ENCODE results near the gene BPIFA1. TPM values are rescaled to one million over a fixed set of nuclear protein-coding genes. Genes with fewer than 3 reads are reported as not detected.
A peak's percentile ranks its signal among the peaks of the same experiment; 100 is the strongest.

Gene BPIFA1
- total RNA-seq, 1 donor from 2014 or later, result not detected

- Histone ChIP-seq H3K27me3 (no peaks in the 10 kb centered on the region), H3K4me3 (no peak overlapping the region), H3K36me3 (no peaks in the 10 kb centered on the region), H3K27ac (no peak overlapping the region), H3K9me3 (no peaks in the 10 kb centered on the region), H3K4me1 (no peaks in the 10 kb centered on the region)
- no peak for DNase-seq (ENCODE audit: extremely low spot score in 2 of 2)
- TF ChIP-seq CTCF (IDR thresholded peaks at IDR 0.05), result no peak
- TF ChIP-seq POLR2AphosphoS5 (IDR thresholded peaks at IDR 0.05; ENCODE audit: insufficient read depth in 1 of 2, low read depth in 1 of 2), result no peak
- no peak for TF ChIP-seq POLR2A (IDR thresholded peaks at IDR 0.05)
- intact Hi-C loops (cut with DNase I), result no loop called here
Measured at GRCh38 chr20:33267701-33268100, 31.9 kb downstream of the BPIFA1 start.

- no peak overlapping the region for H3K27ac ChIP-seq
- TF ChIP-seq POLR2AphosphoS5 (IDR thresholded peaks at IDR 0.05; ENCODE audit: insufficient read depth in 1 of 2, low read depth in 1 of 2) (no peak), POLR2A (IDR thresholded peaks at IDR 0.05) (no peak), CTCF (IDR thresholded peaks at IDR 0.05) (no peak)
- no peaks in the 10 kb centered on the region for H3K36me3 ChIP-seq
- H3K4me3 ChIP-seq, result no peak overlapping the region
- DNase-seq (ENCODE audit: extremely low spot score in 2 of 2), result no peak
- H3K9me3 ChIP-seq, result no peaks in the 10 kb centered on the region
- intact Hi-C loops (cut with DNase I), result no loop called here
- H3K4me1 ChIP-seq, result no peaks in the 10 kb centered on the region
- H3K27me3 ChIP-seq, result no peaks in the 10 kb centered on the region
Measured at GRCh38 chr20:33272155-33272873, 36.5 kb downstream of the BPIFA1 start.

- H3K9me3 ChIP-seq, result no peaks in the 10 kb centered on the region
- no peak for TF ChIP-seq CTCF (IDR thresholded peaks at IDR 0.05)
- TF ChIP-seq POLR2A (IDR thresholded peaks at IDR 0.05), result no peak
- no peak for TF ChIP-seq POLR2AphosphoS5 (IDR thresholded peaks at IDR 0.05; ENCODE audit: insufficient read depth in 1 of 2, low read depth in 1 of 2)
- intact Hi-C loops (cut with DNase I), result no loop called here
Measured at GRCh38 chr20:33273117-33273851, 37.5 kb downstream of the BPIFA1 start.

GRCh38 chr20:33275215-33275614 lies 39.4 kb downstream of the BPIFA1 start:
- no peak overlapping the region for H3K27ac ChIP-seq

More at GRCh38 chr20:33273117-33273851, 37.5 kb downstream of the BPIFA1 start:
- H3K27ac ChIP-seq, result no peak overlapping the region
- no peaks in the 10 kb centered on the region for H3K36me3 ChIP-seq
- no peak for DNase-seq (ENCODE audit: extremely low spot score in 2 of 2)
- H3K27me3 ChIP-seq, result no peaks in the 10 kb centered on the region
- H3K4me1 ChIP-seq, result no peaks in the 10 kb centered on the region
- no peak overlapping the region for H3K4me3 ChIP-seq

More at GRCh38 chr20:33275215-33275614, 39.4 kb downstream of the BPIFA1 start:
- H3K9me3 ChIP-seq, result no peaks in the 10 kb centered on the region
- intact Hi-C loops (cut with DNase I), result no loop called here
- TF ChIP-seq POLR2A (IDR thresholded peaks at IDR 0.05), result no peak
- no peak for TF ChIP-seq CTCF (IDR thresholded peaks at IDR 0.05)
- TF ChIP-seq POLR2AphosphoS5 (IDR thresholded peaks at IDR 0.05; ENCODE audit: insufficient read depth in 1 of 2, low read depth in 1 of 2), result no peak
- H3K4me1 ChIP-seq, result no peaks in the 10 kb centered on the region
- H3K27me3 ChIP-seq, result no peaks in the 10 kb centered on the region
- H3K36me3 ChIP-seq, result no peaks in the 10 kb centered on the region
- DNase-seq (ENCODE audit: extremely low spot score in 2 of 2), result peak in 1 of 2 donors; percentile 88
- H3K4me3 ChIP-seq, result no peak overlapping the region

Measured in vagina (tissue), 2 donors.